ENCODE data around the gene NDUFAF4.

Gene NDUFAF4

DNA sequence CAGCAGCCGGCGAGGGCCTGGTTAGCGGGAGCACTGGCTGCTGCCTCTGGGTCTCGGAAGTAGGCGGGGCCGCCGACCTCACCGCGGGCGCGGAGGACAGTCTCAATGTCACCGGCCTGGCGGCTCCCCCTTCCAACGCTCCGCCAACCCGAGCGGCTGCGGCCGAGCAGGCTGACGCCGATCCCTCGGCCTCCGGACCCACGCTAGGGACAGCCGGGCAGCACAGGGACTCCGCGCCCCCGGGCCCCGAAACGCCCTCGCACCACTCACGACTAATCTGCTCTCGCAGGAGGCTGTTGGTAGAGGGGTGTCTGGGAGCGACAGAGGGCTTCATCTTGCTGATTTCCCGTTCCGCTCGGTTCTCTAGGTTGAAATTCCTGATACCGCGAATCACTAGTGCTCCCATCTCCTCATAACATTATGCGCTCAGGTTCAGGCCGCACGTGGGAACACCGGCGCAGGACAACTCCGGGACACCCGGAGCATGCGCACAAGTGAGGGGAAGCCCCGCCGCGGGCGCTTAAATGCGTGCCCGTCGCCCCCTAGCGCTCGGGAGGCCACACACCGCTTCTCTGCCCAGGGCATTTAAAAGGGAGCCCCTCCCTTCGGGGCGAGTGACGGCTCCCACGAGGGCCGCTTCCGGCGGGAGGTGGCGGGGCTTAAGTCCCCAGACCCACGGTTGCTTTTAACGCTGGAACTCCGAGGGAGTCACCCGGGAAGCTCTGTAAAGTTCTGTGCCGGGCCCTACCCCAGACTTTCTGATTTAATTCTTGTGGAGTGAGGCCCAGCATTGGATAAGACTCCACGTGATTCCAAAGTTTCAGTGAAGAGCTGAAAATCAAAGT lies at the start of gene NDUFAF4:
TSS of gene NDUFAF4 (minus strand) at position 496 of the 845 bp plus-strand sequence. CDS start at position 406, 90 bp downstream.
- DNase-seq (ENCODE audit: low read depth): peak; percentile 97

DNA sequence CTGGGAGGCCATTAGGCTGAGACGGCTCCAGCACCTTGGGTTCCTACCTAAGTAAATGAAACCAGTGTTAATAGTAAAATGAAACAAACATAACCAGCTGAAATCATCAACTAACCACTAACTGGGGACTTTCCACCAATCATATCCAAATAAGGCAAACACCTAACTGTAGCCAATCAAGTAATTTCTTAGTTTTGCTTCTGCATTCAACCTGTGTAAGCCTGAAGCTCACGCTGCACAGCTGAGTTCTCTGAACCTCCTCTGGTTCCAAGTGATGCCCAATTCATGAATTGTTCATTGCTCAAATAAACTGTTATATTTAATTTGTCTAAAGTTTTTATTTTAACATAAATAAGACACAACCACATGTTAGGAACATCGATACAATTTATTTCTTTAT lies 49.4 kb upstream of the NDUFAF4 start:
- DNase-seq (ENCODE audit: low read depth): no peak

DNA sequence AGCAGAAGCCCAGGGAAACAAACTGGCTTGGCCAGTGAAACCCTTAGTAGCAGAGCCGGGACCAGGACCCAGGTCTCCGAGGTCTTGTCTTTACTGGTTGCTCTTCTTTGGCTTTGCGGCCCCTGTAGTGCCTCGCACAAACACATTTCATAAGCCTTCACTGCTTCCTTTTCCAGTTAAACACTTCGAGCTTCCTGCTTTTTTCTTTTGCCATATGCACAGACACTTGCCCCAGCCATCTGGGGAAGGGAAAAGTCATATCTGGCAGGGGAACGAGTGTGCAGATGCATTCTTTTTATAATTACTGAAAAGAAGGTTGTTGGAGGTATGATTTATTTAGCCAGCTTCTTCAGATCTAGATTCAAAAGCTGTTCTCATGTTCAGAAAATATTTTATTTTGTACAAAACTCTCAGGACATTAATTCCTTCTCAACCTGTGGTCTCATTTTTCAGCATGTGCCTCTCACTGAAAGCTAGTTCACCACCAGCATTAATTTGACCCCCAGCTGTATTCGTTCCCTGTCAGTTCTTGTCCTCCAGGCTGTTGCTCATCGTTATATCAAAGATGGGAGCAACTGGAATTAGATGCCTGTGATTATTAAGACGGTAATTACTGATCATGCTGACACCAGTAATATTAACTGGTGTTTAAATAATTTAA lies 46.0 kb upstream of the NDUFAF4 start:
- DNase-seq (ENCODE audit: low read depth): no peak

DNA sequence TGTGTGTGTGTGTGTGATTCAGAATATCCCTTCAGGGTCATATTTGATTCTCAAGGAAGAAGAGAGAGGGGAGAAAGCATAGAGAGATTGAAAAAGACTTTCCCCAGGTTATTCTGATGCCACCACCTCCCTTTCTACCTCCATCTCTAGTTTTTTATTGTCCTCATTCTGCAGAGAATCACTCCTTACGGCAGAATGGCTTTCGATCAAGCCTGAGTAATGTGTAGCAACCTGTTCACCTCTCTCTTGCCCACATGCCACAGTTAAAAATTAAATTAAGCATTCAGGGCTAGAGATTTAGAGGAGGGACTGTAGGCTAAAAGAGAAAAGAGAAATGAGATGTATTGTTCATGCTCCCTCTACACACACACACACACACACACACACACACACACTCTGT lies 45.0 kb upstream of the NDUFAF4 start:
- no peak for DNase-seq (ENCODE audit: low read depth)

DNA sequence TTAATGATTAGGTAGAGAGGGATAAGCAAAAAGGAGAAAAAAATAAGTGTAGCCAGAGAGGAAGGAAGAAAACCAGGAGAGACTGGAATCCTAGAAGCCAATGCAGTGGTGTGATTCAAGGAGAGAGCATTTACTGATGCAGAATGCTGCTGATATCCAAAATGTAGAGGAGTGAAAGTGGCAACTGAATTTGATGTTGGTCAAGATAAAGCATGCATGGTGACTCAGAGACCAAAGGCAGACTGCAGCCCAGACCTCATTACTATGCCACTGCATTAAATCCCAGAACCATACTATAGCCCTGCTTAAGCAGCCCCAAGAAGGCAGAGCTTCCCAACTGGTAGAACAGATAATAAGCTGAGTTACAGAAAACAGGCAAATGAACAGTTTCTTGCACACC lies 42.6 kb upstream of the NDUFAF4 start:
- no peak for DNase-seq (ENCODE audit: low read depth)

DNA sequence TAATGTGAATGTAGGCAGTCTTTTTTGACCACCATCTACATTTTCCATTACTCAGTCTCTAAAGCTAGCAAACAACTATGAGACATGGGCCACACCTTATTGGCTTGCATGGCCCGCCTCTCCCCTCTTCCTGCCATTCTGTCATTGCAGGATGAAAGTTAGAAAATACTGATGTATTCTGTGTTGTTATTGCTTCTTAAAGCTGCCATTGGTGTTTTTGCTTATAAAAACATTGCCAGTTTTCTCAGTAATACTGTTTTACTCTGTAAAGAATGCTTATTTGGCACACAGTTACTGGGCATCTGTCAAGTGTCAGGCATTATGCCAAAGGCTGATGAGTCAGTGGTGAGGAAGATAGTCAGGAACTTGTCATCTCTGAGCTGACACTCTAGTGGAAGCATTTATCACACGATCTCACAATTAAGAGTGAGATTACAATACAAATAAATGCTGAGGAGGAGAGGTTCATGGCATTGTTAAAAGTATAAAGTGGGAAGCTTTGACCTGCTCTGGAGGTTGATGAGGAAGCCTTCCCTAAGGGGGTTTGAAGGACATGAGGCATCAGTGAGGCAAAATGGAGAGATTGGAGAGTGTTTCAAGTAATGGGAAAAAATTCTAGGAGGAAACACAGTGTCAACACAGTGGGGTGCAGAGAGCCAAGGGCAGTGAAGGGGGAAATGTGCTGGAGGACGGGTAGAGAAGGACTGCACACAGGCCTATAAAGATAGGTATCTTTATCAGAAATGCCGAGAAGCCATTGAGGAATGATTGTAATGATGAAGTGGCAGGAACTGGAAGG lies 41.5 kb upstream of the NDUFAF4 start:
- no peak for DNase-seq (ENCODE audit: low read depth)

DNA sequence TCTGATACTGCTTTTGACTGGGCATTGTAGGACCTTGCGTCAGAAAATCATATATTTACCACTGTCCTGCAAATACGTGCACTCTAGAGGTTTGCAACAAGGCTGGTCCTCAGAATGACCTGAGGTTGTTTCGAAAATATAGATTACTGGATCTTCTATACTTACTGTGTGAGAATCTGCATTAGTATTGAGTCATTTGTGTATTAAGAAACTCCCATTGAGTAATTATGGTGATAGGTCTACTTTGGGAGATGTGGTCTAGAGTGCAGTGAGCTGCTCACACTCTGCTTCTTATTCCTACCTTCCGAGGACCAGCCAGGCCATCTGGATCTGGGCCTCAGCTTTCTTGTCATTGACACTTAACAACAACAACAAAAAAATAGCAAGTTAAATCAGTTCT lies 36.4 kb upstream of the NDUFAF4 start:
- DNase-seq (ENCODE audit: low read depth): no peak

DNA sequence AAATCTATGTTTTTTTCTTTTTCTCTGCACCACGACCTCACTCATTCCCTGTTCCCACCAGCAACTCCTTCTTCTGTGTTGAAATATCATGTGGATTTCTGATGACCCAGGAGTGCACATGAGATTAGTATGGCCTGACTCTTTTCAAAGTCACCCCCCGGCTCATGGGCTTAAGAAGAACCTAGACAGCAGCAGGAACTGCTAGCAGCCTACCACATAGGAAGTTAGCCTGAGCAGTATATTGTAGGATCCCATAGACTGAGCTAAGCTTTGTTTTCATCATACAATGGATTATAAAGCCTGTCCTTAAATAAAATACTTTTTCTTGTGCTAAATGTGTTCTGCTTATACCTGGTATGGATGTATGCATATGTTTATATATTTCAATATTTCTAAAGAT lies 33.5 kb upstream of the NDUFAF4 start:
- DNase-seq (ENCODE audit: low read depth): no peak

DNA sequence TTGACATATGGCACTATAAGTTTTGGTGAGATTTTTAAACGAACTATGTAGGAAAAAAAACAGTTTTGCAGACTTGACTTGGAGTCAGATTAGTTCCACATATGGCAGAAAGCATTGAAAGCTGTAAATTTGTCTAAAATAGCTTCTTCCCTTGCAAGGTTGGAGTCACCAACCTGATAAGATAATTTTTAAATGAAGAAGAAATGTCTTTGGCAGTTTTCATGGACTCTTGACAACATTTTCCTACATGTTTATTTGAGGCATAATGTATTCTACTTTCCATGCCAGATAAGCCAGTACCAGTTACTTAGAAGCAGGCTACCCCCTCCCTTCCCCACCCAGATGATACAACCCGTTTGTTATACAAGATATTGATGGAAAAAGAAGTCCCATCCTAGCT lies 32.0 kb upstream of the NDUFAF4 start:
- no peak for DNase-seq (ENCODE audit: low read depth)

DNA sequence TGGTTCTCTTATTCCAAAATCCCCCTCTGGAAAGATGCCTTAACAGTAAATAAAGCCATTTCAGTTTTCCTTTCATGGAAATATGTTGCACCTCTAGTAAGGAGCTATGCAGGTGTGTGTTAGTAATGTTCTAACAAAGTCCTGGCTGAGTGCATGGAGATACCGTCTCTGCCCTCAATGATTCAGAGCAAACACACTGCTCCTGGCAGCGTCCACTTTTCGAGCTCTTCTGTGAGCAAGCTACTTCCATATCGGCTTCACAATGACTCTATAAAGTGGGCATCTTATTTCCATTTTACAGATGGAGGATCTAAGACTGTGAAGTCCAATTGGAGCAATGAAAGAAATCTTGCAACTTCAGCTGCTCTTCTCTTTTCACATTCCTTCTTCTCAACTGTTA lies 30.0 kb upstream of the NDUFAF4 start:
- DNase-seq (ENCODE audit: low read depth): no peak

DNA sequence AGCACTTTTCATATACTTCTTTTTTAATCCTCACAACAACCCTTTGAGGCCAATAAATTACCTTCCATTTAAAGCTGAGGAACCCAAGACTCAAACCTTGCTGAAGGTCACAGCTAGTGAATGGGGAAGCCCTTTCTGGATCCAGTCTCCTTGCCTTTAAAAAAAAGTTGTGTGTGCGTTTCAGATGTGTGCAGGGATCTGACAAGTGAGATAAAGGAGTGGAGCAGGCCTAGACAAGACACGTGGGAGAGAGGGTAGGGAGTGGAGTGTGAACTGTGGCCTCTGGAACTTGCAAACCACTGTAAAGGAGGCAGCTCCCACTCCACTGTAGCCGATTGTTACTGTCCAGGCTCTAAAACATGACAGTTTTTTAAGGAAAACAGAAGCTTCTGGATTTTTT lies 28.7 kb upstream of the NDUFAF4 start:
- DNase-seq (ENCODE audit: low read depth): no peak

DNA sequence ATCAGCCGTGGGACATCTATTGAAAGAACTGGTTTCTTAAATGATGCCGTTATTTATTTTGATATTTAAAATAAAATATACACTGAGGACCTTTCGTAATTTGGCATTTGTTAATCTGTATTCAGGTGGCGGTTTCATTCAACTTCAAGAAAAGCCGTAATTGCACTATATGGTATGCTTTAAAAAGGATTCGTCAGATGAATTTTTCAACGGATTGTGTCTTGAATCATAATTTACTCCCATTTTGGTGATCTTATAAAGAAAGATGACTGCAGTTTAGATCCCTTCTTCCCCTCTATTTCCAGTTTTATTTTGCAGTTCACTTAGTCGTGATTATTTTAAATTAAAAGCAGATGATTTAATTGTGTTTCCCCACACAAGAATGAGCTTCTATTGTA lies 27.6 kb upstream of the NDUFAF4 start:
- DNase-seq (ENCODE audit: low read depth): no peak

DNA sequence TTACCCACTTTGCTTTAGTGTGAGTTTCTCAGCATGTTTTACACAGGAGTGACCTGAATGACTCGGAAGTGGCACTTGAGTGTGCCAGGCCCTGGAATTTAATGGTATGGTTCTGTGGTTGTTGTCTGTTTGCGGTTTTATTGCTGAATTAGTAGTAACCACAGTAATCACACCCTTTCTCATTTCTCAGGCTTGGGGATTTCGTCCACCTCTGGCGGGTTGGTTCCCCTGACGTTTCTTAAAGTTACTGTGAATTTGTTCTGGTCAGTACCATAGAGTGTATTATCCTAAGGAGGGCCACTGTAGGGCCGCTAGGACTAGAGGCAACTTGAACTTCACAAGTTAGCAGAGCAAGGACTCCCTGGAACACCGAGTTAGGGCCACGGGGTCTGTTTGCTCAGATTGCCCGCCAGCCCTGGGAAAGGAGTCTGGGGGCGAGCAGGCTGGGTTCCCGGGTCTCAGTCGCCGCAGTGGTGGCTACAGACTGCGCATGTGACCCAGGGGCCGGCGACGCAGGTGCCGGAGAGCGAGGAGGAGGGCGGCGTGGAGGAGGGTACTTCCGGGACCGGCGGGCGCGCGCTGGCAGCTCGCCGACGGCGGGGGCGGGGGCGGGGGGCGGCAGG lies 26.3 kb upstream of the NDUFAF4 start:
- DNase-seq (ENCODE audit: low read depth): no peak

DNA sequence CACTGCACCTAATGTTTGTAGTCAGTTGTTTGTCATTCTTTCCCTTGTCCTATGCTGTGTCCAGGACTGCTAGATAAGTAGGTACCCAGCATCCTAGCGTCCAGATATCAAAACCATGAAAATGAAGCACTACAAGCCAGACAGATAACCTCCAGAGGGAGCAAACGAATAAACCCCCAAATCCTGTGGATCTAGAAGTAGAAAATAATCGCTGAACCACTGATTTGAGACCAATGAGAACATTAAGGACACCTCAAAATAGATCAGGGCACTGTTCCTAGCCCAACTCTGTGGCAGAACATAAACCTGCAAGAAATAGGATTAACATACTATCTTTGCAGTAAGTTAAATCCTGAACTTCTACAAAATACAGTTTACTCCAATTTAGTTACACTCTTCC lies 25.7 kb upstream of the NDUFAF4 start:
- no peak for DNase-seq (ENCODE audit: low read depth)

DNA sequence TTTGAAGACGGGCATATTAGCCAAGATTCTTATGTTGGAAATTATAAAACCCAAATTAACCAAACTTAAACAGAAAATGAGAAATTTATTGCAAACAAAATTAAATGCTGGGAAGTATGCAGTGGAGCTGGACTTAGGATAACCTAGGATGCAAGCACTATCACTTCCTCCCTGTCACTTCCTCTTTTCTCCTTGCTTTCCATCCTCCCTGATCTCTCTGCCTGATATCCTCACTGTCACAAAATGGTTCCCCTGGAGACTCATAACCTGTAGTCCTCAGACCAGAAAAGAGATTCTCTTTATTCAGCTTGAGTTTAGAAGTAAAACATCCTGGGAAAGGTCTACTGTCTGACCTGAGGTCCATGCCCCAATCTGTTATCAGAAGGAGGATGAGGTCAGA lies 19.4 kb upstream of the NDUFAF4 start:
- DNase-seq (ENCODE audit: low read depth): no peak

DNA sequence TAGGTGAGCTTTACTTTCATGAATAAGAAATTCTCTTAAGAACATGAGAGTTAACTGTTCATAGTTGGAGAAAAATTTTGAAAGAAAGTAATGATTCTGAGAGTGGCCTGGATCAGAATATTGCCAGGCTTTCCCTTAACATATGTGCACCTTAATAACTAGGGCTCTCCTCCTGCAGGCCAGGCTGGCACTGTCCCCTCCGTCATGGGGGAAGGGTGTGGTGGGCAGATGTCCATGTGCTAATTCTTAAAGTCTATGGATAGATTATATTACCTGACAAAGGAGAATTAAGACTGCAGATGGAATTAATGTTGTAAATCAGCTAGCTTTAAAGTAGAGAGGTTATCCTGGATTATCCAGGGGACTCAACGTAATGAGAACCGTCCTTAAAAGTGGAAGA lies 15.9 kb upstream of the NDUFAF4 start:
- DNase-seq (ENCODE audit: low read depth): no peak

DNA sequence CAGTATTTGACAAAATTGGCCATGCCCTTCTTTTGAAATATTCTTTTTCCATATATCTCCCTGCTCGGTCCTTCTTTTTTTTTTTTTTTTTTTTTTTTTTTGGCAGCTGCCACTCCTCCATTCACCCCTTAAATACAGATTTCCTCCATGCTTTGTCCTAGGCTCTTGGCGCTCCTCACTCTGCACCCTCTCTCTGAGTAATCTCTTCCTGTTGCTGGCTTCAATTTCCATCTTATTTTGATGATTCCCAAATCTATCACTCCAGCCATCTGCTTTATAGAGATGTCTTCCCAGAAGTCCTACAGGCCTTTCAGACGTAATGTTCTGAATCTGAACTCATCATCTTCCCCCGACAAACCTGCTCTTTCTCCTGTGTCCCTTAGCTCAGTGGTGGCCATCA lies 14.1 kb upstream of the NDUFAF4 start:
- no peak for DNase-seq (ENCODE audit: low read depth)

DNA sequence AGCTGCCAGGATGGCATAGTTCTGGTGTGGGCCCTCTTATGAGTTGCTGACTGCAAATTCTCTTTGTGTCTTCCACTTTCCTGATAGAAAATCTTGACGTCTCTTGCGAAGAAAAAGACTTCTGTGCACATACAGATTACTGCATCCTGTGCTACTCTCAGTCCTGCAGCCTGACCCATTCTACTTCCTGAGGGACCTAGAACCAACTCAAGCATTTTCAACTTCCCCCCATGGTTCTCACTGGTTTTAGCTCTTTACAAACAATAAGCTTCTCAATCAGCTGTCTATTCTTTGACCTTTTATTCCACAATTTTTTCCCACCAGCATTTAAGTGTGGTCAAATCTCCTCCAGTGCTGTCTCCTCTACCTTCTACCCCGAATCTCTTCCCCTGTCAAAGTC lies 13.5 kb upstream of the NDUFAF4 start:
- no peak for DNase-seq (ENCODE audit: low read depth)

DNA sequence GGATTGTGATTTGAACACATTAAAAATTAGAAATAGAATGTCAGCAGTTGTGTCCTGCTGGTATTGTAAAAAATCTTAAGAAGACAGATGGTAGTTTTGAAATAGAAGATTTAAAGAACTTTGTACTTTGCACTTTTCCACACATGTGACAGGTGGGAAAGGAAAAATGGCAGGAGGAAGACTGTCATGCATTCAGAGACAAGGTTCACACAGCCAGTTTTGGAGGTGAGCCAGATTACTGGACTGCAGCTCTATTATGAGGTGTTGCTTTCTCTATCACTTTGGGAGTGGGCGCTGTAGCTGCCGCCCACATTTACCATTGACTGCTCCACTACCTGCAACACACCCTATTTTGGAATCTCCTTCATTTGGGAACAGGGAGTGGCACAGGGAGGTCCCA lies 12.1 kb upstream of the NDUFAF4 start:
- no peak for DNase-seq (ENCODE audit: low read depth)

DNA sequence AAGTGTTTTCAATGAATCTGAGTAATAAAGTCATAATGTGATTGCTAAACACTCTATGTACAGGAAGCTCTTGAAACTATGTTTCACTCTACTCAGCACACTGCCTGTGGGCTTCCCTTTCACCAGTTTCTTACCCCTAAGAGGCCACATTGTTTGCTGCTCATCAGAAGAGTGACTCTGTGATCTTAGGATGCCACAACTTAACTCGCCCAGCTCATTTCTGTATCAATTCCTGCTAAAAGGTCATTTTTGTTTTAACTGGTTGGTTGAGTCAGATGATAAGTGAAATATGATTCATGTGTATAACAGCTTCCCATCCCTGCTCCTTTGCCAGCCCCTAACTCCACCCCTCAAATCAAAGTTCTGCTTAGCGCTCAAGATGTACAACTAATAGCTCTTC lies 9.8 kb upstream of the NDUFAF4 start:
- no peak for DNase-seq (ENCODE audit: low read depth)

DNA sequence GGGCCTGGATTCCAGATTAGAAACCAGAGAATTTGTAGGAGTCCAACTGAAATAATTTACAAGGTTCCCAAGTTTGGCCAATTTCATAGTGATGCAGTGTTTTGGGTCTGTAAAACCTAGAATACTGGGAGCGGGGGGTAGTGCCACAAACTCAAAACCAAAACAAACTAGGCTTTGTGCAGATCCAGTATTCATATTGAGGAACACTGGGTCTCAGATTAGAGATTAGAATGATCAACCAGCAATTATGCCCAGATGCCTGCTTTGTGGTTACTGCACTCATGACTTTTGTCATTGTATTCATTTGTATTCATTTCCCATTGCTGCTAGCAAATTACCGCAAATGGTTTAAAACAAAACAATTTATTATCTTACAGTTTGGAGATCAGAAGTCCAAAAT lies 3.2 kb upstream of the NDUFAF4 start:
- DNase-seq (ENCODE audit: low read depth): no peak

DNA sequence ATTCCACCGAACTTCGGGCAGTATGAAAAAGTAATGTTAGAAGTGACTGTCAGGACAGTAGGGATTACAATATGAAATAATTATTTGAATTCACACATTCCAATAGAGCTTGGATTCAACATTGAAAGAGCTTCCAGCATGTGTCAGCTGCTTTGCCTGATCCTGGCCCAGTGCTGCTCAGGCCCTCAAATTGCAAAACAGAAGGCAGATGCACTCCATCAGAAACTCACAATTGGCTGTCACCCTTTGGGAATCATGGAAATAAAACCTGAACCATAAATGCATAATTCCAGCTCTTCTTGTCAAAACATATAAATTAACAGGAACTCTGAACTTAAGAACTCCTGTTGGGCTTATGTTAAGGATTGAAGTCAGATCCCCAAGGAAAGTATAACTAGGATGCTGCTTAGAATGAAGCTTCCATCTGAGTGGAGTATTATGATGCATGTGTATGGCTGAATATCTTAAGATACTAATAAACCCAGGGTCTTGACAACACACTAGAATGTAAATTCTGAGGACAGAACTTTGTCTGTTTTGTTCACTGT lies 1.8 kb upstream of the NDUFAF4 start:
- DNase-seq (ENCODE audit: low read depth): no peak

All from stimulated activated CD8-positive, alpha-beta memory T cell treated with anti-CD3 and anti-CD28 coated beads, Interleukin-4, amount 100 ng/mL, for 24 hours (primary cell).